HG02840 (cell line): Measurements from ENCODE around the gene FMN2.
"Not testable (repeated sequence)": the region's sequence is repeated elsewhere in the genome, so short reads cannot be mapped to it uniquely, and the experiment has no call there.

Experiments
- ATAC-seq: cut with Tn5 transposase; IDR thresholded peaks from one replicate; pipeline ENCODE4 v1.9.1; 2021; ENCODE audit warnings: mild to moderate bottlenecking, moderate library complexity, moderate number of reproducible peaks; ENCODE audit not compliant: unreplicated experiment, low FRiP score

Gene FMN2

GRCh38 chr1:240134596-240134995, 42.9 kb downstream of the FMN2 start:
- no peak for ATAC-seq

- ATAC-seq: no peak
These were observed 44.7 kb downstream of the FMN2 start for GRCh38 chr1:240136402-240136801.

- no peak for ATAC-seq
These were observed 47.2 kb downstream of the FMN2 start for GRCh38 chr1:240138867-240139266.

- no peak for ATAC-seq
These were observed 47.8 kb downstream of the FMN2 start for GRCh38 chr1:240139511-240139910.

GRCh38 chr1:240145120-240145519, 53.4 kb downstream of the FMN2 start:
- no peak for ATAC-seq

GRCh38 chr1:240148333-240148732, 56.6 kb downstream of the FMN2 start:
- ATAC-seq: no peak

- ATAC-seq: no peak
These were observed 57.9 kb downstream of the FMN2 start for GRCh38 chr1:240149484-240150094.

GRCh38 chr1:240151136-240151735, 59.6 kb downstream of the FMN2 start:
- ATAC-seq: no peak

GRCh38 chr1:240152611-240153297, 61.1 kb downstream of the FMN2 start:
- no peak for ATAC-seq

GRCh38 chr1:240155605-240156004, 63.9 kb downstream of the FMN2 start:
- no peak for ATAC-seq

- no peak for ATAC-seq
These were observed 73.1 kb downstream of the FMN2 start for GRCh38 chr1:240164742-240165141.

GRCh38 chr1:240169188-240169587, 77.5 kb downstream of the FMN2 start:
- no peak for ATAC-seq

GRCh38 chr1:240170266-240170665, 78.6 kb downstream of the FMN2 start:
- no peak for ATAC-seq

- no peak for ATAC-seq
These were observed 79.1 kb downstream of the FMN2 start for GRCh38 chr1:240170806-240171205.

- no peak for ATAC-seq
These were observed 80.2 kb downstream of the FMN2 start for GRCh38 chr1:240171907-240172306.

GRCh38 chr1:240173836-240174235, 82.2 kb downstream of the FMN2 start:
- no peak for ATAC-seq

- ATAC-seq: no peak
These were observed 83.1 kb downstream of the FMN2 start for GRCh38 chr1:240174734-240175133.

- no peak for ATAC-seq
These were observed 86.7 kb downstream of the FMN2 start for GRCh38 chr1:240178366-240178765.

GRCh38 chr1:240184682-240185081, 93.0 kb downstream of the FMN2 start:
- ATAC-seq: not testable (repeated sequence)

- no peak for ATAC-seq
These were observed 96.5 kb downstream of the FMN2 start for GRCh38 chr1:240188139-240188538.

- ATAC-seq: no peak
These were observed 97.8 kb downstream of the FMN2 start for GRCh38 chr1:240189386-240189989.
